ENCODE data around the gene SMAD9.

DNA sequence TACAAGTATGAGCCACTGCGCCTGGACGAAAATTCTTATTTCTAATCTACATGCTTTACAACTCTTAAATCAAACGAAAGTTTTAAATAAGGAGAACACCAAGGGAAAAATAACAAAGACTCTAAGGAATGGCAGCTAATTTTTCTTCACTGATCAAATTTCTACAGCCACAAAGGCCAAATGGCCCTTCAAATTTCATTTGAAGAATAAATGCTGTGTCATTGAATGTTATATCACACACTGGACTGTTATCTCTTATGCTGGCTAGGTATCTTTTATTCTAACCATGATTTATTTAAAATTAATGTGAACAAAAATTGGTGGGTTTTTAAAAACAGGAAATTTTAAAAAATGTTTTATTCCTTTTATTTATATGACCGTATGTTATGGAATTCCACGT lies 14.1 kb downstream of the SMAD9 start:
- TF ChIP-seq, protein P1, sequence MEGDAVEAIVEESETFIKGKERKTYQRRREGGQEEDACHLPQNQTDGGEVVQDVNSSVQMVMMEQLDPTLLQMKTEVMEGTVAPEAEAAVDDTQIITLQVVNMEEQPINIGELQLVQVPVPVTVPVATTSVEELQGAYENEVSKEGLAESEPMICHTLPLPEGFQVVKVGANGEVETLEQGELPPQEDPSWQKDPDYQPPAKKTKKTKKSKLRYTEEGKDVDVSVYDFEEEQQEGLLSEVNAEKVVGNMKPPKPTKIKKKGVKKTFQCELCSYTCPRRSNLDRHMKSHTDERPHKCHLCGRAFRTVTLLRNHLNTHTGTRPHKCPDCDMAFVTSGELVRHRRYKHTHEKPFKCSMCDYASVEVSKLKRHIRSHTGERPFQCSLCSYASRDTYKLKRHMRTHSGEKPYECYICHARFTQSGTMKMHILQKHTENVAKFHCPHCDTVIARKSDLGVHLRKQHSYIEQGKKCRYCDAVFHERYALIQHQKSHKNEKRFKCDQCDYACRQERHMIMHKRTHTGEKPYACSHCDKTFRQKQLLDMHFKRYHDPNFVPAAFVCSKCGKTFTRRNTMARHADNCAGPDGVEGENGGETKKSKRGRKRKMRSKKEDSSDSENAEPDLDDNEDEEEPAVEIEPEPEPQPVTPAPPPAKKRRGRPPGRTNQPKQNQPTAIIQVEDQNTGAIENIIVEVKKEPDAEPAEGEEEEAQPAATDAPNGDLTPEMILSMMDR (IDR thresholded peaks at IDR 0.05): no peak
- no peak for TF ChIP-seq POLR2A (IDR thresholded peaks at IDR 0.05)

Measured in thyroid gland (tissue), 4 donors.